HUDEP-2 (cell line): ENCODE measurements around the gene CHAD.
"Not testable (repeated sequence)": the region's sequence is repeated elsewhere in the genome, so short reads cannot be mapped to it uniquely, and the experiment has no call there.

Experiments used
- DNase-seq, 76 experiments: peaks; one replicate each; lab custom pipeline; 2025; ENCODE audit not compliant: unreplicated experiment in 76 of 76; lab: John Stamatoyannopoulos, UW

Gene CHAD

DNA sequence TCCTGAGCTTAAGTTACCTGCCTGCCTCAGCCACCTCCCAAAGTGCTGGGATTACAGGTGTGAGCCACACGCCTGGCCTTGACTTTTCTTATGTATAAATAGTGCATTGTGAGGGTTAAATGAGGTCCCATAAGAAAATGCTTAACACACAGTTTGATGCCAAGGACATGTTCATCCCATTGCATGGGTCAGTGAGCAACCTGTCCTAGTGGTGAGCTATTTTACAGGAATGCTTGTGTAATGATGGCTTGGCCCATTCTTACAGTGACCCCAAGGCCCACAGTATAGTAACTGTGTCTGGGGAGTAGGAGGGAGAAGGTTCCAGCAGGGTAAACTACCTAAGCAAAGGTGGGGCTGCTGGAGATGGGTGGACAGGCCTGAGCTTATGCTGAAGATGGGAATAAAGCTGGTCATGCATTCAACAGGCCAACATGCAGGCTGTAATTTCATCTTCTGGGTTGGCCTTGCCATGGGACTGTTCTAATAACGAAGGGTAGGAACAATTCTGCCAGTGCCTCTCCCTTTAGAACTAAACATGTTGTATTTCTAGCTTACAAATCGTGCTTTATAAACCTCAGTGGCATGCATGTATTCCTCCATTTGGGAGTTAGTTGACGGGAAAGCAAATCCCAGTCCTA, 36.4 kb downstream of the CHAD start:
- no peak for DNase-seq

DNA sequence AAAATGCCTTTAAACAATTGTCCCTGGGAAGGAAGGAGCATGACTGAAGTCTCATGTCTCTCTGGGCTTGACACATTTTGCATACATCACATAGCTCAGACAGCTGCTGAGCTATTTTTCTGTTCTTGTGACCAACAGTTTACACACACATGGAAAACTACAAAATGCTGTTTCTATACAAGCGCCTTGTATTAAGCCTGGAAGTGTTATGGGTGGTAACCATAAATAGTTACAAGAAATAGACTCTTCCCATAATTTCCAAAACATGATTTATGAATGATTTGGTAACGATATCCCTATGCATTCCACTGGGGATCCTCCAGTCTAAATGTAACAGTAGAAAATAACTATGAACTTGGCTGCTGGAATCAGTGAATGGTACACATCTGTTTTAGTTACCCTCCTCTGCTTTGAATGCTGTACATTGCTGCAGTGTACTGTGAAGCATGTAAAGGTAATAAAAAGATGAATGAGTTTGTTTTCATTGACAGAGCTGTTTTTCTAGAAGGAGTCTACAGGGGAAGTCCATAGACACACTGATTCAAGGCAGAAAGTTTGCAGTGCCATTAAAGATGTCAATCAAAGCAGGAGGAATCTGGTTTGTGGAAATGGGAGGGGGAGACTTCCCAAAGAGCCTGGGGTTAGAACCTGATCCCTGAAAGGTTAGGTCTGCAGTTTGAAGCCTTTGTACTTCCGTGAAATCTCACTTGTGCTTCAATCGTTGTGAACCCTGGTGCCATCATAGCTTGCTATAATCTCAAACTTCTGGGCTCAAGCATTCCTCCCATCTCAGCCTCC, 37.7 kb downstream of the CHAD start:
- no peak for DNase-seq

GRCh38 chr17:50429793-50430192, 38.9 kb downstream of the CHAD start:
- DNase-seq, result no peak

GRCh38 chr17:50428831-50429424, 39.8 kb downstream of the CHAD start:
- DNase-seq, result no peak

DNA sequence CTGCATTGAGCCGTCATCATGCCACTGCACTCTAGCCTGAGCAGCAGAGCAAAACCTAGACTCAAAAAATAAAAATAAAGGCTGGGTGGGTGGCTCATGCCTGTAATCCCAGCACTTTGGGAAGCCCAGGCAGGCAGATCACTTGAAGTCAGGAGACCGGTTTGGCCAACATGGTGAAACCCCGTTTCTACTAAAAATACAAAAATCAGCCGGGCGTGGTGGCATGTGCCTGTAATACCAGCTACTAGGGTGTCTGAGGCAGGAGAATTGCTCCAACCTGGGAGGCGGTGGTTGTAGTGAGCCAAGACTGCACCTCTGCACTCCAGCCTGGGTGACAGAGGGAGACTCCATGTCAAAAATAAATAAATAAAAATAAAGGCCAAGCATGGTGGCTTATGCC, 40.6 kb downstream of the CHAD start:
- DNase-seq, result not testable (repeated sequence)

GRCh38 chr17:50426814-50427787, 41.6 kb downstream of the CHAD start:
- peak in 56 of 76 experiments; percentile 12 to 68 (median 32) for DNase-seq

GRCh38 chr17:50426472-50426782, 42.3 kb downstream of the CHAD start:
- no peak for DNase-seq

DNA sequence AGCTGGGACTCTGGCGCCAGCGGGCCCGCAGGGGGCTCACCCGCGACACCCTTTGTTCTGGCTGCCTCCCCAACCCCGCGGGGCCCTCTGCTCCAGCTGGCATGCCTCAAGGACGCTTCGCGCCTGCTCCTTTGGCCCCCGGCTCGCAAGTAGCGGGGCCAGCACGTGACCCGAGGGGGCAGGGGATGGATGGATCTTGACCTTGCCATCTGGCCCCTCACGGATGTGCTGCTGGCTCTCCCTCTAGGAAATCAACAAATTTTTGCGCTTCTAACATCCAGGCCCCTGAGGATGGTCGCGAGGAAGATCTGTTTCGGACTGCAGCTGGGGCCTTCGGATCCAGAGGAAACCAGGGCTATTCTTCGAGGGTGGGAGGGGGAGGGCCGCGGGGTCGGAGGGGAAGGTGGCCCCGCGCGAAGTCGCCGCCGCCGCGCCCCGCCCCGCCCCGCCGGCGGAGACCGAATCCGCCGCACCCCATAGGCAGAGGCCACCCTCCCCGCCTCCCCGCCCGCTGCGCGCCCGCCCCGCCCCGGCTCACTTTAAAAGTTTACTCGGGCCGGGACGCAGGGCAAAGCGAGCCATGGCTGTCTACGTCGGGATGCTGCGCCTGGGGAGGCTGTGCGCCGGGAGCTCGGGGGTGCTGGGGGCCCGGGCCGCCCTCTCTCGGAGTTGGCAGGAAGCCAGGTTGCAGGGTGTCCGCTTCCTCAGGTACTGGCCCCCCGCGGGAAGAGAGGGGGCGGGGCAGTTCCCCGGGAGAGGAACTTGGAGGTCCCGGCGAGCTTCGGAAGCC, 42.8 kb downstream of the CHAD start, which contains the start of gene ACSF2:
Gene ACSF2, plus strand, starts transcription at position 537 of the 790 bp plus-strand sequence. Its CDS starts 44 bp downstream, at position 581.
- DNase-seq, result peak in 40 of 76 experiments; percentile 10 to 73 (median 38)

GRCh38 chr17:50424996-50425681, 43.5 kb downstream of the CHAD start:
- no peak for DNase-seq

GRCh38 chr17:50424246-50424995, 44.3 kb downstream of the CHAD start:
- DNase-seq, result peak in 9 of 76 experiments; percentile 11 to 32 (median 19)

DNA sequence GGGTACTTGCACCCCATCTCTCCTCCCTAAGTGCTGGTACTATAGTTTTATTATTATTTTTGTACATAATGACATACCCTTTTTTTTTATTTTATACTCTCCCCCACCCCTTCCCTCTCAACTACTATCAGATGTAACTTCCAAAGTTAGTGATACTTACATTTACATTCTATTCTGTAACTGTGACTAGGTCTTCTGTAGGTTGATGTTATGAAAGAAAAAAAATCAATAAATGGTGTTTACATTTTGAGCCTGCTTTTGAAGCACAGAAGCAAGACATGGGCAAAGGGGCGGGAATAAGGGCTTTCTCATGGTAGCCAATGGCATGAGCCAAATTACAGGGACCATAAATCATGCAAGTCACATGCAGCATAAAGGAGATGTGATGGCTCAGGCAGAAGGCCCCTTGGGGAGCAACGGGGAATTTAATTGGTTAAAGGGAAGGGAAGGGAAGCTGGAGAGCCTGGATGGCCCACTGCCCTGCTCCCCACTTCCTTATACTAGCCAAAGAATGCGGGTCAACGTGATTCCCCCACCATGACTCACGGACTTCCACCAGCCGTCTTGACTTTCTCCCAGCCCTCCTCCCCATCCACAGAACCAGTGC, 45.0 kb downstream of the CHAD start:
- no peak for DNase-seq

- no peak for DNase-seq
These were observed 45.9 kb downstream of the CHAD start for GRCh38 chr17:50422738-50423137.

DNA sequence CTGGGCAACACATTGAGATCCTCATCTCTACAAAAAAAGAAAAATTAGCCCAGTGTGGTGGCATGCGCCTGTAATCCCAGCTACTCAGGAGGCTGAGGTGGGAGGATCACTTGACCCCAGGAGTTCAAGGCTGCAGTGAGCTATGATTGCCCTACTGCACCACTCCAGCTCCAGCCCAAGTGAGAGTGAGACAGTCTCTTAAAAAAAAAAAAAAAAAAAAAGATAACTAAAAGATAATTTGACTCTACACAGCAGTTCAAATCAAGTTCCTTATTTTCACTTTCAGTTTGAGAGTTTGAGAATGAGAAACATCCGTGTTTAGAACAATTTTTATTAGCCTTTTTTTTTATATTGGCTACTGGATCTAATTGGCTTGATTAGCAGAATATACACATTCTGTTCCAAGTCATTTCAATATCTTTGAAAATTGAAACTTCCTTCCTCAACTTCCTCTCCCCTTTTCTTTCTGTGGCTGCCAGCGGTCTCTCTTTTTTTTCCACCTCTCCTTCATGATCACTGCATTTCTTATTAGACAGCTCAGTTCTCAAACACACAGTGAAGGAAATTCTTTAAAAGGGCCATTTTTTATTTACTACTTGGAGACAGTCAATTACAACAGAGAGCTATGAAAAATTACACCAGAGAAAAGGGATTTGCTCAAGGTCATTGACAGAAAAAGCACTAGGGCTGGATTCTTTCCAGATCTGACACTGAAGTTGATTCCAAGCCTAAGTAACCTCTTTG, 47.2 kb downstream of the CHAD start:
- peak in 11 of 76 experiments; percentile 9 to 39 (median 22) for DNase-seq

- DNase-seq, result no peak
These were observed 48.1 kb downstream of the CHAD start for GRCh38 chr17:50420419-50421112.

DNA sequence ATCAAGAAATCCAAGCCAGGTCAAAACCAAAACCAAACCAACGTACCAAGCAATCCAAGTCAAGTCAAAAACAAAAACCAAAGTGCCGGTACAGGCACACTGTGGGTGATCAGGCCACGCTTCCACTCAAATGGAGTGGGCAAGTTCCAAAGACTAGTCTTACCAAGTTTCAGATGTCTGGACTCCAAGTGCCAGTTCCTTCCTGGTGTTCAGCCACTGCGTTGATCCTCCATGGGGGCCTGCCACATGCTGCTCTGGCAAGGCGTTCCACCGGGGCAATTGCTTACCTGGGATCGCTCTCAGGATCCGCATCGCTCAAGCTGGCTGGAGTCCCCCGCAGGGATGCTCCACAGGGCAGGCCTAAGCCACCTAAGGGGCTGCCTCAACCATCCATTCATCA, 49.1 kb downstream of the CHAD start:
- not testable (repeated sequence) for DNase-seq

- DNase-seq, result no peak
These were observed 53.9 kb downstream of the CHAD start for GRCh38 chr17:50414808-50415207.
